ENCODE measurements around the gene HRH2. TPM values are rescaled to one million over a fixed set of nuclear protein-coding genes. Genes with fewer than 3 reads are reported as not detected.
"Not testable (repeated sequence)": the region's sequence is repeated elsewhere in the genome, so short reads cannot be mapped to it uniquely, and the experiment has no call there.

HRH2 gene
- total RNA-seq, 2 experiments from 2014 or later = 23.2 to 24.5 TPM

GRCh38 chr5:175638305-175638704 lies 19.6 kb upstream of the HRH2 start:
- ATAC-seq (no peak), DNase-seq (no peak)
- Mint-ChIP-seq H3K4me3 (no peak overlapping the region), H3K9me3 (no peaks in the 10 kb centered on the region), H3K27me3 (peaks cover 1% of the 10 kb centered on the region), H3K4me1 (ENCODE audit: low read depth) (peaks cover 35% of the 10 kb centered on the region), H3K36me3 (ENCODE audit: low read depth) (no peaks in the 10 kb centered on the region), H3K27ac (no peak overlapping the region)
- POLR2A ChIA-PET = no interaction called here
- intact Hi-C loops (cut with micrococcal nuclease) = no loop called here
- CTCF ChIA-PET = interaction anchor here (3.3 kb wide), 1 partner anchor 104 kb away, joined by 10 read pairs; no protein-coding TSS in a partner anchor
- no peak for TF ChIP-seq CTCF (IDR thresholded peaks at IDR 0.05)

DNA sequence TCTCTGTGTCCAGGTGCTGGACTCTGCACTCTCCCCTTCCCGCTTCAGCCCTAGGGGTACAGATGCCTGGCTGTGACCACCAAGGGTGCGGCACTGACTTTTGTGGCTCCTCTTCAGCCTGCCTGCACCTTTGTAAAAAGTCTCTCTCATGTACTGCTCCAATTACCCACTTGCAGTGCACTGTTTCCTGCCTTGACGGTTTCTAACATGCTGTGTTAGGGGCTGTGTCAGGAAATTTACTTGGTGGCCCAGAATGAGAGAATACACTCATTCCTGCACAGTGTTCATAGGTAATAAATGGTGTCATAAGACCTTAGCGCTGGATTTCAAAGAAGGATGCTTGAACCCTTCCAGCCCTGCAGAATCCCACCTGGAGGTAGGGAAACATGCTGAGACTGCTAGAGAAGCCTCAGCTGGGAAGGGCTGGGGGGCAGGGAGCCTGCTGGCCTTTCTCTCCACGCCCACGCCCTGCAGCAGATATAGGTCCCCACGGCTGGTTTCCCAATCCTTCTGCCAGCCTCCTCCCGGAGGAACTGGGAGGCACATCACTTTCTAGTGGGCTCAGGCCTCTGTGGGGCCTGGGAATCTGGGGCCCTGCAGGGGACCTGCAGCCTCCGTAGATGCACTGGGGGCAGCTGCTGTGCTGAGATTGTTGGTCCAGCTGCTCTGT lies 17.6 kb upstream of the HRH2 start:
- POLR2A ChIA-PET = interaction anchor here (0.7 to 1.8 kb wide), 3 partner anchors 11 to 13 kb away, joined by 3 to 7 read pairs (median 3); no protein-coding TSS in a partner anchor
- CTCF ChIA-PET = interaction anchor here (3.3 kb wide), 1 partner anchor 106 kb away, joined by 10 read pairs; no protein-coding TSS in a partner anchor
- DNase-seq (no peak), ATAC-seq (peak; percentile 78)
- Mint-ChIP-seq H3K4me3 (no peak overlapping the region), H3K27ac (peak overlapping the region; percentile 10), H3K4me1 (ENCODE audit: low read depth) (peaks cover 35% of the 10 kb centered on the region), H3K27me3 (peaks cover 1% of the 10 kb centered on the region), H3K36me3 (ENCODE audit: low read depth) (no peaks in the 10 kb centered on the region), H3K9me3 (no peaks in the 10 kb centered on the region)
- TF ChIP-seq CTCF (IDR thresholded peaks at IDR 0.05) = no peak
- intact Hi-C loops (cut with micrococcal nuclease) = no loop called here

- intact Hi-C loops (cut with micrococcal nuclease) = no loop called here
- Mint-ChIP-seq H3K27ac (no peak overlapping the region), H3K4me3 (no peak overlapping the region), H3K9me3 (peaks cover 7% of the 10 kb centered on the region), H3K27me3 (no peaks in the 10 kb centered on the region), H3K4me1 (ENCODE audit: low read depth) (peaks cover 45% of the 10 kb centered on the region), H3K36me3 (ENCODE audit: low read depth) (peaks cover 3% of the 10 kb centered on the region)
- TF ChIP-seq CTCF (IDR thresholded peaks at IDR 0.05) = no peak
- DNase-seq = peak; percentile 50
- ChIA-PET POLR2A (no interaction called here), CTCF (interaction anchor here (1.2 kb wide), 1 partner anchor 24 kb away, joined by 3 read pairs; no protein-coding TSS in a partner anchor)
- ATAC-seq = peak; percentile 57
Observed at GRCh38 chr5:175642998-175643397, 14.9 kb upstream of the HRH2 start.

DNA sequence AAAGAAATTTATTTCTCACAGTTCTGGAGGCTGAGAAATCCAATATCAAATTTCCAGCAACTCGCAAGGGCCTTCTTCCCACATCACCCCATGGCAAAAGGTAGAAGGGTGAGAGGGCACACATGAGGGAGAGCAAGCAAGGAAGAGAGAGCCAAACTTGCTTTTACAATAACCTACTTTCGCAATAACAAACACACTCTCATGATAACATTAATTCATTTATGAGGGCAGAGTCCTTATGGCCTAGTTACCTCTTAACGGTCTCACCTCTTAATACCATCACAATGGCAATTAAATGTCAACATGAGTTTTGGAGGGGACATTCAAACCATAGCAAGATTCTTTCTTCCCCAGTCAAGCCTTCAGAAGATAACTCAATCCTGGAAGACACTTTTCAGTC lies 11.6 kb upstream of the HRH2 start:
- POLR2A ChIA-PET = no interaction called here
- ATAC-seq (no peak), DNase-seq (no peak)
- H3K27ac Mint-ChIP-seq = no peak overlapping the region
- no peak overlapping the region for H3K4me3 Mint-ChIP-seq
- H3K9me3 Mint-ChIP-seq = peaks cover 28% of the 10 kb centered on the region
- H3K4me1 Mint-ChIP-seq (ENCODE audit: low read depth) = peaks cover 36% of the 10 kb centered on the region
- no peaks in the 10 kb centered on the region for H3K27me3 Mint-ChIP-seq
- no peak for TF ChIP-seq CTCF (IDR thresholded peaks at IDR 0.05)
- CTCF ChIA-PET = interaction anchor here (2.5 kb wide), 1 partner anchor 112 kb away, joined by 14 read pairs; no protein-coding TSS in a partner anchor
- H3K36me3 Mint-ChIP-seq (ENCODE audit: low read depth) = peaks cover 26% of the 10 kb centered on the region
- intact Hi-C loops (cut with micrococcal nuclease) = no loop called here

DNA sequence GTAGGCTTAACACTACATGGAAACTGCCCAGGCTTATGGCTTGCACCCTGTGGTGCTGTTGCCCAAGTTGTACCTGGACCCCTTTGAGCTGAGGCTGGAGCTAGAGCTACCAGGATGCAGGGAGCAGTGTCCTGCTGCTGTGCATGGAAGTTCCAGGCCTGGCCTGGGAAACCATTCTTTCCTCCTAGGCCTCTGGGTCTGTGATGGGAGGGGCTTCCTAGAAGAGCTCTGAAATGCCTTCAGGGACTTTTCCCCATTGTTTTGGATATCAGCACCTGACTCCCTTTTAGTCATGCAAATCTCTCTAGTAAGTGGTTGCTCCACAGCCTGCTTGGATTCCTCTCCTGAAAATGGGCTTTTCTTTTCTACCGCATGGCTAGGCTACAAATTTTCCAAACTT lies 7.9 kb upstream of the HRH2 start:
- intact Hi-C loops (cut with micrococcal nuclease) = loop anchor here (5.0 kb wide), 2 partner anchors 128 to 173 kb away; partner anchors contain the start of gene SFXN1
- no peaks in the 10 kb centered on the region for H3K27me3 Mint-ChIP-seq
- CTCF ChIA-PET = interaction anchor here (1.1 to 1.2 kb wide), 2 partner anchors 69 to 116 kb away, joined by 3 to 5 read pairs; no protein-coding TSS in a partner anchor

GRCh38 chr5:175650430-175651205 lies 7.3 kb upstream of the HRH2 start:
- ATAC-seq, H3K4me3 Mint-ChIP-seq, H3K27me3 Mint-ChIP-seq: not testable (repeated sequence)
- Mint-ChIP-seq H3K9me3 (peaks cover 32% of the 10 kb centered on the region), H3K27ac (peak overlapping the region; percentile 93), H3K36me3 (ENCODE audit: low read depth) (peaks cover 30% of the 10 kb centered on the region), H3K4me1 (ENCODE audit: low read depth) (peaks cover 67% of the 10 kb centered on the region)
- peak; percentile 42 for DNase-seq
- ChIA-PET POLR2A (interaction anchor here (1.2 kb wide), 1 partner anchor 133 kb away, joined by 3 read pairs; no protein-coding TSS in a partner anchor), CTCF (interaction anchor here (1.0 to 2.9 kb wide), 3 partner anchors 46 to 117 kb away, joined by 3 to 7 read pairs (median 3); no protein-coding TSS in a partner anchor)
- intact Hi-C loops (cut with micrococcal nuclease) = loop anchor here (5.0 kb wide), 2 partner anchors 128 to 173 kb away; partner anchors contain the start of gene SFXN1

More for the DNA sequence above, 7.9 kb upstream of the HRH2 start:
- peaks cover 30% of the 10 kb centered on the region for H3K36me3 Mint-ChIP-seq (ENCODE audit: low read depth)
- DNase-seq (peak; percentile 15), ATAC-seq (no peak)
- POLR2A ChIA-PET = no interaction called here
- peaks cover 32% of the 10 kb centered on the region for H3K9me3 Mint-ChIP-seq
- H3K4me1 Mint-ChIP-seq (ENCODE audit: low read depth) = peaks cover 60% of the 10 kb centered on the region
- TF ChIP-seq CTCF (IDR thresholded peaks at IDR 0.05) = no peak
- no peak overlapping the region for H3K4me3 Mint-ChIP-seq
- no peak overlapping the region for H3K27ac Mint-ChIP-seq
